ENCODE measurements around the gene OMA1.
A peak's percentile ranks its signal among the peaks of the same experiment; 100 is the strongest.

GRCh38 chr1:58546520-58547308 lies at the start of gene OMA1:
- peak; percentile 90 to 98 (median 96) for TF ChIP-seq CTCF (IDR thresholded peaks at IDR 0.05)
- peak; percentile 77 to 88 for TF ChIP-seq POLR2A (IDR thresholded peaks at IDR 0.05)

All from sigmoid colon (tissue), 3 donors.